Inflammatory macrophage (primary cell): Measurements from ENCODE around the gene TBCEL.
A peak's percentile ranks its signal among the peaks of the same experiment; 100 is the strongest.

Experiments
- DNase-seq, 2 donors: peaks; one replicate each; pipeline ENCODE4 v3.0.0-alpha.2; 2020 to 2022

The TBCEL gene

GRCh38 chr11:121067026-121067425, 43.1 kb downstream of the TBCEL start:
- no peak for DNase-seq

GRCh38 chr11:121067453-121067852, 43.6 kb downstream of the TBCEL start:
- DNase-seq, result no peak

- DNase-seq, result no peak
Measured at GRCh38 chr11:121067962-121068647, 44.2 kb downstream of the TBCEL start.

- DNase-seq, result no peak
Measured at GRCh38 chr11:121068787-121069186, 44.9 kb downstream of the TBCEL start.

- DNase-seq, result no peak
Measured at GRCh38 chr11:121070951-121071845, 47.3 kb downstream of the TBCEL start.

- no peak for DNase-seq
Measured at GRCh38 chr11:121071846-121072450, 48.0 kb downstream of the TBCEL start.

- DNase-seq, result no peak
Measured at GRCh38 chr11:121081321-121081720, 57.4 kb downstream of the TBCEL start.

GRCh38 chr11:121082219-121082618, 58.3 kb downstream of the TBCEL start:
- no peak for DNase-seq

GRCh38 chr11:121082670-121083069, 58.8 kb downstream of the TBCEL start:
- no peak for DNase-seq

- no peak for DNase-seq
Measured at GRCh38 chr11:121086866-121087265, 63.0 kb downstream of the TBCEL start.

GRCh38 chr11:121089566-121089965, 65.7 kb downstream of the TBCEL start:
- no peak for DNase-seq

- DNase-seq, result no peak
Measured at GRCh38 chr11:121090145-121090721, 66.3 kb downstream of the TBCEL start.

GRCh38 chr11:121091492-121092152, 67.7 kb downstream of the TBCEL start:
- DNase-seq, result peak; percentile 87 to 92

- no peak for DNase-seq
Measured at GRCh38 chr11:121095561-121095960, 71.7 kb downstream of the TBCEL start.

- no peak for DNase-seq
Measured at GRCh38 chr11:121099364-121099763, 75.5 kb downstream of the TBCEL start.

GRCh38 chr11:121099885-121100284, 76.0 kb downstream of the TBCEL start:
- DNase-seq, result no peak

GRCh38 chr11:121100943-121101342, 77.0 kb downstream of the TBCEL start, which contains the start of gene TECTA:
Gene TECTA, plus strand, starts transcription at chr11:121101243. Its CDS starts 1,423 bp downstream, at chr11:121102666.
- DNase-seq, result no peak

- DNase-seq, result no peak
Measured at GRCh38 chr11:121104312-121104762, 80.4 kb downstream of the TBCEL start.

GRCh38 chr11:121105063-121105480, 81.2 kb downstream of the TBCEL start:
- DNase-seq, result no peak

- no peak for DNase-seq
Measured at GRCh38 chr11:121105481-121106195, 81.7 kb downstream of the TBCEL start.

- no peak for DNase-seq
Measured at GRCh38 chr11:121106812-121107211, 82.9 kb downstream of the TBCEL start.

- no peak for DNase-seq
Measured at GRCh38 chr11:121108413-121108812, 84.5 kb downstream of the TBCEL start.
